Right forelimb (tissue), 1 donor: Measurements from ENCODE around the gene CLMN.
A peak's percentile ranks its signal among the peaks of the same experiment; 100 is the strongest.

Experiments used
- DNase-seq: peaks from one replicate; pipeline ENCODE4 v3.0.0-alpha.2; 2018

CLMN gene

GRCh38 chr14:95340201-95340697 is 20.5 kb upstream of the CLMN start:
- DNase-seq = no peak

DNA sequence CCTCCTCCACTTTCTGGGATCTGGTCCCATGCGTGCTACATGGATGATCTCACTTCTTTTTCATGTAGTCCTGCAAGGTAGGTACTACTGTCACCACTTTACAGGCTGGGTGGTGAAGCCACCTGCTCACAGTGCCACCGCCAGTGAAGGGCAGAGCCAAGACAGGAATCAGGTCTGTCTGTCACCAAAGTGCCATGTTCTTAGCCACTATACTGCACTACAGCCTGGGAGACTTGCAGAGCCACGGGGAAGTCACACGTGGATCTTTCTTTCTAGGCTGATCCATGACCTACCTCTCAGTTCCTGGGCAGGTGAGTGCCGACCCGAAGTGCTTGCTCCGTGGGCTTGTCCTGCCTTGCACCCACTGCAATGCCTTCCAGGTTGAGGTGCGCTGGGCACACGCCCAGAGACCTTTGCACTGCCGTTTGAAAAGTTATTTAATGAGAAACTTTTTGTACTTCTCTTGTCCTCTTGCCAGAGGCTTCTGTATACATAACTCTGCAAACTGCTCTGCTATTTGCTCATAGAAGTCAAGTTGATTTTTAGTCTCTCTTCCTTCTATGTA is 19.7 kb upstream of the CLMN start:
- no peak for DNase-seq

DNA sequence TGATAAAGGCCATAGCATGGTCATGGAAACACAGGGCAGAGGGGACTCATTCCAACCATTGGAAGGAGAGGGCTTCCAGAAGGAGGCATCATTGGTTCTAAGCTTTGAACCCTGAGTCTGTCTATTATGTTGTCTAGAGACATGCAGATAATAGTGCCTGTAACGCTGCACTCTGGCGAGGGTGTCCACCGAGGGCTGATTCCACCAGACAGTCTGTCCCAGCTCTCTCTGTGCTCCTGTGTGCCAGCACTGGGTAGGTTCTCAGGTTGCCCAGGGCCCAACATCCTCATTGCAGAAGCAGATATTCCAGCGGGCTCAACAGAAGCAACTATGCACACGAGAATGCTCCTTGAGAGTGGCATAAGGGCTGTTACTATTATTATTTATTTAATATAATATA is 18.7 kb upstream of the CLMN start:
- no peak for DNase-seq

- DNase-seq = no peak
Observed at GRCh38 chr14:95337041-95337595, 17.4 kb upstream of the CLMN start.

DNA sequence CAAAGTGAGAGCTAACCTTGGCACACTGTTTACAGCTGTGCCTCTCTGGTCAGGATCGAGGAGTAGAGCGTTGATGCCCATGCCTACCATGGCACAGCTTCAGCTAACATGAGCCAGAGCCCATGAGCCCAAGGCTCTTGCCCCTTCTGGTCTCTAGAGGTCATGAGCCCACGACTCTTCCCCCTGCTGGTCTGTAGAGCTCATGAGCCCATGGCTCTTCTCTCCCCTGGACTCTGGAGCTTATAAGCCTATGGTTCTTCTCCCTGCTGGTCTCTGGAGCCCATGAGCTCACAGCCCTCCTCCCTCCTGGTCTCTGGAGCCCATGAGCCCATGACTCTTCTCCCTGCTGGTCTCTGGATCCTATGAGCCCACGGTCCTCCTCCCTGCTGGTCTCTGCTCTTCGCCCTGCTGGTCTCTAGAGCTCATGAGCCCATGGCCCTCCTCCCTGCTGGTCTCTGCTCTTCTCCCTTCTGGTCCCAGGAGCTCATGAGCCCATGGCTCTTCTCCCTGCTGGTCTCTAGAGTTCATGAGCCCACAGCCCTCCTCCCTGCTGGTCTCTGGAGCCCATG is 16.6 kb upstream of the CLMN start:
- DNase-seq = no peak

GRCh38 chr14:95335071-95335470 is 15.4 kb upstream of the CLMN start:
- no peak for DNase-seq

- DNase-seq = no peak
Observed at GRCh38 chr14:95334044-95334443, 14.3 kb upstream of the CLMN start.

DNA sequence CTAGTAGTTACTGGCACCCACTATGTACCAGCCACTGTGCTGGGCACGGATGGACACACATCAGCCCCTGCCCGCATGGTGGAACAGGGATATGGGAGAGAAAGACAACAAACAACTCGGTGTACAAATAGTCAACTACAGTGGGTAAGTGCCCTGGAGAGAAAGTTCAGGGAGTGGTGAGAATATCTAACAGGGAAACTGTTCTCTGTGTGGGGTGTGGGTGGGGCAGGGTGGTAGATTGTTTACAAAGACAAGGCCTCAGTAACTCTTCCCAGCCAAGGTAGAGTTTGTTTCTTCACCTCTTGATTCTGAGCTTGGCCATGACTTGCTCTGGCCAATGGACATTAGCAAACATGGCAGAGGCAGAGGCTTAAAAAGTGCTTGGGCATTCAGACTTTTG is 12.9 kb upstream of the CLMN start:
- DNase-seq = no peak

DNA sequence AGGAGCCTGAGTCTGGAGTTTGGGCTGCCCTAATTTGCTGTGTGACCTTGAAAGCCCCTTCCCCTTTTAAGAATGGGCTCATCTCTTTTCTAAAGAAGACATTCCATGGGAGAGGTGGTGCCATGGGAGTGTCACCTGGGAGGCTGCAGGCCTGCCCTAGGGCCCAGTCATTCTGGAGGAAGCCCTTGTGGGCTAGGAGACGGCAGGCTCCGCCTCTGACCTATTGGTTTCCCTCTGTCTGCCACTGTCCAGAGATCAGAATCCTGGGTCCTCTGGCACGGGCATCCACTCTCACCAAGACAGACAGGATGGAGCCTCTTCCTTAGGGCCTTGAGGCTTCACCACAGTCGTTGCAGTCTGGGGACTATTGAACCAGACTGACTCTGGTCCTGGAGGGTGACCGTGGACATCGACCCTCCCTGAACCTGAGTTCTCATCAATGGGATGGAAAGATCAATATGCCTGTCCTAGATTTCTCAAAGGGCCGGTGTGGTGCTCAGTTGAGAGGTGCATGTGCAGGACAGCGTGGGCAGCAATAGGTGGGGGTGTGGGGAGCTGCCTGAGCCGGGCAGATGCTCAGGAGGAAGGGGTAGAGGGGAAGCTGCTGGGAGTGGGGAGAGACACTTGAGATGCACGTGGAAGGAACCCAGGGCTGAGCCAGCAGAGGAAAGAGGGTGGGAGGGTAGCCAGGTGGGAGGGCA is 12.2 kb upstream of the CLMN start:
- DNase-seq = peak; percentile 10

DNA sequence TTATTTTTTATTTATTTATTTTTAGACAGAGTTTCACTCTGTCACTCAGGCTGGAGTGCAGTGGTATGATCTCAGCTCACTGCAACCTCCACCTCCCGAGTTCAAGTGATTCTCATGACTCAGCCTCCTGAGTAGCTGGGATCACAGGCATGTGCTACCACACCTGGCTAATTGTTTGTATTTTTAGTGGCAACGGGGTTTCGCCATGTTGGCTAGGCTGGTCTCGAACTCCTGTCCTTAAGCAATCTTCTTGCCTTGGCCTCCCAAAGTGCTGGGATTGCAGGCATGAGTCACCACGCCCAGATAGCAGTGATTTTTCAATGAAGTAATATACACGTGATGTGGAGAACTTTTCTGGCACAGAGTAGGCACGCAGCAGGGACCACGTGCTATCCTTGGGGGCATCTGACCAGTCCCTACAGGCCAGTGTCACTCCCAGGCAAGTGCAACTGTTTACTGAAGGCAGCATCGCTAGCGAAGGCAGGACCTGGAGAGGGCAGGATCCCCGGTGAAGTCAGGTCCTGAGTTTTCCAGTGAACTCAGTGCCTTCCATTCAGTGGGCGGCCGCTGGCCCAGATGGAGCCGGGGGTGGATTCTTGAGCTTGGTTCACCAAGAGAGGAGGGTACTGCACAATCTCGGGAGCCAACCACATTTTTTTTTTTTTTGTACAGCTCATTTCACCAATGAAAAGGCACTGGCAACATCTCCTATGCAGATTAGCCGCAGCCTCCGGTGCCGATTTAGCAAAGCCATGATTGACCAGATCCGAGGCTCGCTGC is 11.1 kb upstream of the CLMN start:
- peak; percentile 29 for DNase-seq

GRCh38 chr14:95329941-95330340 is 10.2 kb upstream of the CLMN start:
- DNase-seq = no peak

GRCh38 chr14:95328729-95329503 is 9.2 kb upstream of the CLMN start:
- no peak for DNase-seq

DNA sequence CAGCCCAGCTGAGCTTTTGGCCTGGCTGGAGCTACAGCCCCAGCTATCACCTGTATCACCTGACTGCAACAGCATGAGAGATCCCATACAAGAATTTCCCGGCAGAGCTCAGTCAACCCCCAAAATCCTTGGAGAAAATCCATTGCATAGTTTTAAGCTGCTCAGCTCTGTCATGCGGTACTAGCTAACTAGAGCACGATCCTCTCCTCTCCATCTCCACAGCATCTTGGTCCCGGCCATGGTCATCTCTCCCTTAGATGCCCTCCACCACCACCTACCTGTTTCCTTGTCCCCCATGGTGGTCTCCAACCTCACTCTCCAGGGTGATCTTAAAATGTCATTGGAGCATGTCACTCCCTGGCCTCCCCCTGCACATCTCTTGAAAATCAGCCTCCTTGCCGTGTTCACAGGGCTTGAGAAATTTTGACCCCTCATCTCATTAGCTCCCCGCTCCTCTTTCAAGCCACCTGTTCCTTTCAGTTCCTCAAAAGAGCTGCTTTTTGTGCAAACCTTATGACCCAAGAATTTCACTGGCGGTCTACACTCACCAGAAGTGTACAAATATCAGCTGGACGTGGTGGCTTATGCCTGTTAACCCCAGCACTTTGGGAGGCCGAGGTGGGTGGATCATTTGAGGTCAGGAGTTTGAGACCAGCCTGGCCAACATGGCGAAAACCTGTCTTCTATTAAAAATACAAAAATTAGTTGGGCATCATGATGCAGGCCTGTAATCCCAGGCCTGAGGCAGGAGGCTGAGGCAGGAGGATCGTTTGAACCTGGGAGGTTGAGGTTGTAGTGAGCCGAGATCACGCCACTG is 8.1 kb upstream of the CLMN start:
- peak; percentile 15 for DNase-seq

- peak; percentile 26 for DNase-seq
Observed at GRCh38 chr14:95326987-95327386, 7.3 kb upstream of the CLMN start.

GRCh38 chr14:95323917-95324316 is 4.2 kb upstream of the CLMN start:
- no peak for DNase-seq

GRCh38 chr14:95323361-95323760 is 3.7 kb upstream of the CLMN start:
- DNase-seq = no peak

DNA sequence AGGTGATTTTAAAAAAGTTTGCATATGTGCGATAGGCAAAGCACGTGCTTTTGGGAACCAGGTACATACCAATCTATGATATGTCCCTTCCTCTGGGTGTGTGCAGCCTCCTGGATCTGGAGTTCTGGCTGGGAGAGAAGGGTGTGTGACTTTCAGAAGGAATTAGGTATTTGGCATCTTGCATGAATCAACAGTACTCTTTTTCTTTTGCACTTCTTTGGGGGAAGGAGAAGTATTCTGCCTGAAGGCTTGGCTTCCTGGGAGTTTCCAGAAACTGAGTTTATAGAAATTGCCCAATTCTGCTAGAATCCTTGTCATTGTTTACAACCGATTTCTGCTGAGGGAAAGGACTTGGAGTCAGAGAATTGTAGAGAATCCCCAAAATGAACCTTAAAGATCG is 2.9 kb upstream of the CLMN start:
- DNase-seq = no peak

DNA sequence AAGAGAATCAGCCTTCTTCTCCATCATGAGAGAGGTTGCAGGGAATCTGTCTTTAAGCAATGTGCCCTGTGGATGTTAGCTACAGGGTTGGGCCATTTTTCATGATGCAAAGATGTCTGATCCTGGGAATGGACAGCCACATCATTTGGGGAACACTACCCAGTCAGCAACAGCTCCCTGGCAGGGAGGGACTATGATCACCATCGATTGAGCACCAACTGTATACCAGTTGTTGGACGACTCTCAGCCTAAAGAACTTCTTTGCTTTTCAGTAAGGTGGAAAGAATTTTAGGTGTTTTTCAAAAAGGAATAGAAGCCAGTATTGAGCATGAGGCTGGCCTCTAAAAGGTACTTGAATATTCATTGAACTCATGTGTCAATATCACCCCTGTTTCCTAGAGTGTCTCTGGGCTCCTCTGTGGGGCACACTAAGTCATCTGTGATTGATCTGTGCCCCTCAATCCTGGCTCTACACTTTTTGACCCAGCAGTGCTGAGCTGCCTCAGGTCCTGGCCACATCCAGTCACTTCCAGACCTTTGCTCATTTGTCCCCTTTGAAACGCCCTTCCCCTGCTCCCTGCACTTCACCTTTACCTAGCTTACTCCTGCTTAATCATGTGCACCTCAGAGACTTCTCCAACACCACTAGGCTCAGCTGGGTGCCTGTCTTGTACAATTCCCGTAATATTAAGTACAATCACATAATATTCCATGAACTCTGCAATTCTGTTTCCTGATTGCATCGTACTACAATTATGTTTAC is 2.2 kb upstream of the CLMN start:
- DNase-seq = no peak

DNA sequence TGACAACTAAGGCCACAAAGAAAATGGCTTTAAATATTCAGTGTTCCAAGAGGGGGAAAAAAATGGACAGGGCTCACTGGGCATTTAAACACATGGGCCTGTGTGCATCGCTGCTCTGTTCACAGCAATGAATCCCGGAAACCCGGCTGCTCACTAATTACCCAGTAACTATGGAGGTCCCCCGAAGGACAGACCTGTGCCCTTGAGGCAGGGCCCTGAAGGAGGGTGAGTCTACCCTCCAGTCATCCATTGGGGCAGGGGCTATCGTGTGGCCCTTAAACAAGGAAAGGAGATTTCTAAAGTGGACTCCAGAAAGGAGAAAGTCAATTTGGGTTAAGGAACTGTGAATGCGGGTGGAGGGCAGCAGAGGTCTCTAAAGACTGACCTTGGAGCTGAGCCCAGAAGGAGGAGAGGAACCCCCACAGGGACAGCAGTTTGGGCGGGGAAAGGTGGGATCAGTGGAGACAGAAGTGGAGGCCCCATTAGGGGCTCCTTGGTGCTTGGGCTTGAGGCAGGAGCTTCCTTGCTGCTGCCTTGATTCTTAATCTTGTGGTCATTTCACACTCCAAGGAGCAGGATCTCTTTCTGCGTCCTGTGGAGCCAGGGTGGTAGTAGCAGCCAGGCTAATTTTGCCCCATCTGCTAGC is 1.4 kb upstream of the CLMN start:
- DNase-seq = no peak
